ENCODE data around the gene TCEANC. TPM values are rescaled to one million over a fixed set of nuclear protein-coding genes. Genes with fewer than 3 reads are reported as not detected.

Gene TCEANC
- total RNA-seq, 1 experiment from 2014 or later = 3.1 TPM

GRCh38 chrX:13694359-13694758, 41.4 kb downstream of the TCEANC start:
- Histone ChIP-seq H2BK12ac (ENCODE audit: insufficient read length, low read depth, low read length) (no peak overlapping the region), H4K91ac (ENCODE audit: insufficient read length, low read depth, low read length) (no peak overlapping the region), H3K18ac (ENCODE audit: insufficient read length, low read depth, low read length) (no peak overlapping the region), H3K79me2 (ENCODE audit: insufficient read depth, low read length) (peaks cover 44% of the 10 kb centered on the region; the same call in 1 of the 2 replicates), H3K14ac (ENCODE audit: insufficient read depth, low read length) (no peak overlapping the region), H2BK15ac (ENCODE audit: low read depth, low read length) (no peak overlapping the region), H3K4ac (ENCODE audit: low read depth, low read length) (no peak overlapping the region), H3K56ac (ENCODE audit: insufficient read length, low read depth, low read length) (no peak overlapping the region), H2BK120ac (ENCODE audit: low read depth, low read length, poor library complexity, severe bottlenecking) (no peak overlapping the region), H3K23me2 (ENCODE audit: insufficient read length, low read depth, low read length, poor library complexity, severe bottlenecking) (peaks cover 6% of the 10 kb centered on the region), H4K20me1 (ENCODE audit: control insufficient read depth, insufficient read depth, insufficient read length) (no peaks in the 10 kb centered on the region), H2AK5ac (ENCODE audit: insufficient read length, low read length) (no peak overlapping the region), H2BK20ac (ENCODE audit: low read depth, low read length, poor library complexity, severe bottlenecking) (no peak overlapping the region), H3K4me2 (ENCODE audit: insufficient read depth, insufficient read length, low read length) (no peak overlapping the region), H3K4me1 (ENCODE audit: insufficient read depth, low read length) (peaks cover 12% of the 10 kb centered on the region; the same call in 1 of the 2 replicates), H2AFZ (ENCODE audit: low read length) (no peak overlapping the region), H4K8ac (replicated peaks; ENCODE audit: insufficient read length, low read depth, low read length) (no peak overlapping the region), H3K9ac (ENCODE audit: extremely low read depth, insufficient read length, low read length) (no peak overlapping the region), H3K23ac (ENCODE audit: insufficient read length, low read depth, low read length) (no peak overlapping the region), H3K9me3 (ENCODE audit: control insufficient read depth, low read depth, low read length) (no peaks in the 10 kb centered on the region), H3T11ph (ENCODE audit: low read length) (no peak overlapping the region), H3K79me1 (ENCODE audit: insufficient read depth, low read depth, low read length, poor library complexity, severe bottlenecking) (no peaks in the 10 kb centered on the region), H3K27me3 (ENCODE audit: insufficient read depth, low read length) (no peaks in the 10 kb centered on the region), H4K5ac (ENCODE audit: insufficient read length, low read depth, low read length) (no peak overlapping the region), H3K27ac (ENCODE audit: insufficient read length, low read depth, low read length) (no peak overlapping the region), H2BK5ac (ENCODE audit: insufficient read length, low read length) (no peak overlapping the region)
- Mint-ChIP-seq H3K9me3 (peaks cover 15 to 36% of the 10 kb centered on the region in 2 experiments), H3K36me3 (ENCODE audit: insufficient read depth in 1 of 3, low read depth in 3 of 3) (peaks cover 0 to 4% (median 3%) of the 10 kb centered on the region in 3 experiments; a peak in 3 of 7 replicates), H3K27ac (no peak overlapping the region), H3K4me3 (no peak overlapping the region), H3K4me1 (peaks cover 26 to 29% of the 10 kb centered on the region in 2 experiments), H3K27me3 (ENCODE audit: low read depth) (no peaks in the 10 kb centered on the region; the same call in 1 of the 2 replicates)
- TF ChIP-seq CTCF (conservative IDR thresholded peaks at IDR 0.05) = no peak
- DNase-seq = no peak
- WGBS (ENCODE audit: extremely low coverage, insufficient read length, low lambda C conversion rate) = no CpG with 5 or more reads among the region's 2 CpGs

Measured in H9 (cell line).